Retinal pigment epithelial cell (primary cell): ENCODE data around the gene SLX4IP.

Experiments
- DNase-seq: peaks from one replicate; pipeline ENCODE4 v3.0.0-alpha.2; 2010; ENCODE audit warnings: low read depth
- H3K4me3 ChIP-seq: 2 replicates; pipeline ENCODE4 v1.5.1; 2011; ENCODE audit warnings: mild to moderate bottlenecking, low read length, control low read depth, moderate library complexity
- TF ChIP-seq, protein P1 (sequence below): conservative IDR thresholded peaks from 2 replicates; pipeline ENCODE4 v1.5.1; 2011; ENCODE audit warnings: low read depth, low read length, control low read depth, inconsistent platforms

SLX4IP gene

DNA sequence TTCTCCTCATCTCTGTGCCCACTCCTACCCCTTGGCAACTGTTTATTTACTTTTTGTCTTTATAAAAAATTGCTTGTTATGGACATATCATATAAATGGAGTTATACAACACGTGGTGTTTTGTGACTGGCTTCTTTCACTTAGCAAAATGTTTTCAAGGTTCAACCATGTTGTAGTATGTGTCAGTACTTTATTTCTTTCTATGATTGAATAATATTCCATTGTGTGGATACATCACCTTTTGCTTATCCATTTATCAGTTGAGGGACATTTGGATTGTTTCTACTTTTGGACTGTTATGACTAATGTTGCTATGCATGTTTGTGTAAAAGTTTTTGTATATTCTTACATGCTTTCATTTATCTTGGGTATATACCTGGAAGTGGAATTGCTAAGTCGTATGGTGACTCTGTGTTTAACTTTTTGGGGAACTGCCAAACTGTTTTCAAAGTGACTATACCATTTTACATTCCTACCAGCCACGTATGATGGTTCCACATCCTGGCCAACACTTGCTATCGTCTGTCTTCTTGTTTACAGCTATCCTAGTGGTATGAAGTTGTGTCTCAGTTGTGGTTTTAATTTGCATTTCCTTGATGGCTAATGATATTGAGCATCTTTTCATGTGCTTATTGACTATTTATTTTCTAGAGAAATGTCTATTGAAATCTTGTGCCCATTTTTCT lies 84.4 kb downstream of the SLX4IP start:
- DNase-seq = no peak
- TF ChIP-seq, protein P1, sequence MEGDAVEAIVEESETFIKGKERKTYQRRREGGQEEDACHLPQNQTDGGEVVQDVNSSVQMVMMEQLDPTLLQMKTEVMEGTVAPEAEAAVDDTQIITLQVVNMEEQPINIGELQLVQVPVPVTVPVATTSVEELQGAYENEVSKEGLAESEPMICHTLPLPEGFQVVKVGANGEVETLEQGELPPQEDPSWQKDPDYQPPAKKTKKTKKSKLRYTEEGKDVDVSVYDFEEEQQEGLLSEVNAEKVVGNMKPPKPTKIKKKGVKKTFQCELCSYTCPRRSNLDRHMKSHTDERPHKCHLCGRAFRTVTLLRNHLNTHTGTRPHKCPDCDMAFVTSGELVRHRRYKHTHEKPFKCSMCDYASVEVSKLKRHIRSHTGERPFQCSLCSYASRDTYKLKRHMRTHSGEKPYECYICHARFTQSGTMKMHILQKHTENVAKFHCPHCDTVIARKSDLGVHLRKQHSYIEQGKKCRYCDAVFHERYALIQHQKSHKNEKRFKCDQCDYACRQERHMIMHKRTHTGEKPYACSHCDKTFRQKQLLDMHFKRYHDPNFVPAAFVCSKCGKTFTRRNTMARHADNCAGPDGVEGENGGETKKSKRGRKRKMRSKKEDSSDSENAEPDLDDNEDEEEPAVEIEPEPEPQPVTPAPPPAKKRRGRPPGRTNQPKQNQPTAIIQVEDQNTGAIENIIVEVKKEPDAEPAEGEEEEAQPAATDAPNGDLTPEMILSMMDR = no peak
- no peak overlapping the region for H3K4me3 ChIP-seq

- DNase-seq = no peak
- TF ChIP-seq, protein P1 = no peak
- no peak overlapping the region for H3K4me3 ChIP-seq
Measured at GRCh38 chr20:10520528-10520927, 85.4 kb downstream of the SLX4IP start.

DNA sequence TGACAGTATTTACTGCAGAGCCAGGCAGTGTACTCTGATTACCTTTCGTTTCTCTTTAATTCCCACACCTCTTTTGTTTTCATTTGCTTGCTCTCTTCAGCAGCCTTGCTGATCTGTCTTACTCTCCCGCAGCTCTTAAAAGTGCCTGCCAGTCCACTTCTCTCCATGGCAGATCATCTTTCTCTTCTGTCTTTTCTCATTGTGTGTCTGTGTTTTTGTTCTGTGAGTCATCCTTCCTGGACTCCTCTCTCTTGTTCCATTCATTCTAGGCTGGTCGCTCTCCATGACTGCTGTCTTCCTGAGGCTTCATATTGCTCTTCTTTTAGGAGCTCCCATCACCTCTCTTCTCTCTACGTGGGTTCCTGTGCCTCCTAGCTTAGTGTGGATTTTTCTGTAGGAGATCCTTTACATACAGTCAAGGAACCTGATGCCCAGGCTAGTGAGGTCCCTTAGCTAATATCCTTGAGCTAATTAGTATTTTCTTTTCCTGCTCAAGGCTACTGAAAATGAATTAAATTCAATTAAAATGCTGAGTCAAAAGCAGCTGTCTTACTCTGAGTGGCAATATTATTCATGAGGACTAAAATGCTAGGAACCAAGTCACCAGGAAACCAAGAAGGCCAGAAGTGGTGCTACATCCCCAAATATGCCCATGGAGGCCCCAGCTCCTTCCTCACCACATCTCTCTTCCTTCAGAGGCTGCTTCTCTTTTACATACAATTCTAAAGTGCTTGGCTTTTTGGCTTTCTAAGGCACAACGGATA lies 86.1 kb downstream of the SLX4IP start:
- DNase-seq = no peak
- TF ChIP-seq, protein P1 = no peak
- no peak overlapping the region for H3K4me3 ChIP-seq

DNA sequence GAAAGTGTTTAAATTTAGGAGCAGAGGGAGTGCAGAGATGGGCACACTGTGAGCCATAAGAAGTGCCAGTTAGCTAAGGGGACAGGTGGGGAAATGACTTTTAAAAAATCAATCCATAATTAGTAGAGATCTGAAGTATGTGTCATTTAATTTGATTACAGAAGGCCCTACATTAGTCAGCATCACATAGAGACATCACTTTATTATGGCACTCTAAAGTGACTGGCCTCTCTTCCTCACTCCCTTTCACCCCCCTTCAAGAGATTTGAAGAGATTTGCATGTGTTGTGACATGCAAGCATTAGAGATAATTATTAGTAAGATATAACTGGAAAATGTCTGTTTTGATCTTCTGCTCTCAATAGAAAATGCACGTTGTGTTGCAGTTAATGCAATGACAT lies 86.7 kb downstream of the SLX4IP start:
- TF ChIP-seq, protein P1 = no peak
- no peak overlapping the region for H3K4me3 ChIP-seq
- DNase-seq = no peak

- TF ChIP-seq, protein P1 = no peak
- no peak for DNase-seq
- H3K4me3 ChIP-seq = no peak overlapping the region
Measured at GRCh38 chr20:10522328-10522727, 87.2 kb downstream of the SLX4IP start.

- TF ChIP-seq, protein P1 = no peak
- no peak overlapping the region for H3K4me3 ChIP-seq
- no peak for DNase-seq
Measured at GRCh38 chr20:10523443-10523842, 88.3 kb downstream of the SLX4IP start.

DNA sequence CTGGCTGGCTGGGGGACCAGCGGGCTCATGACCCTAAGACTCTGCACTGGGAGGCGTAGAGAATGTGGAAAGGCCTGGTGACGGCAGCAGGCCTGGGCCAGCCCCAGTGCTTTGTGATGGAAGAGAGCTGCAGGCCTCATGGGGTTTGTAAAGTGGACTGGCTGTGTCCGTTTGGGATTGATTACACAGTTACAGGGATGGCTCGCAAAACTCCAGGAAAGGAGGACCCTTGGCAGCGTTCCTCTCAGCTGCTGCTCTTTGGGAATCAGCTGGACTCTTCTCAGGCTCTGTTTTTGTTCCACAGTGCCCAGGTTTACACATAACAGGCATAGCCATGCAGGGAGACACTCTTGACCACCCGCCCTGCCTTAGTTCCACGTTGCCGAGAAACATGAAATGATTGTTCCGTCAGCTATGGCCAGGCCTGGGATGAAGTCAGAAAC lies 89.0 kb downstream of the SLX4IP start:
- no peak overlapping the region for H3K4me3 ChIP-seq
- DNase-seq = no peak

More for the DNA sequence above, 89.0 kb downstream of the SLX4IP start:
- TF ChIP-seq, protein P1 = no peak
